Fibroblast of lung (primary cell): Measurements from ENCODE around the gene GALNT7. TPM values are rescaled to one million over a fixed set of nuclear protein-coding genes. Genes with fewer than 3 reads are reported as not detected.

Experiments
- DNase-seq, 2 donors: peaks; one replicate each; pipeline versions ENCODE4 v3.0.0 to v3.0.0-alpha.2; 2010; ENCODE audit warnings: low read depth in 2 of 2
- H2AFZ ChIP-seq: 2 replicates; pipeline ENCODE4 v1.5.1; 2012; ENCODE audit warnings: low read length, control low read depth, inconsistent platforms
- H3K27ac ChIP-seq: 2 replicates; pipeline ENCODE4 v1.5.1; 2011; ENCODE audit warnings: low read length, control low read depth; ENCODE audit not compliant: insufficient read depth
- H3K27me3 ChIP-seq: 2 replicates; pipeline ENCODE4 v1.5.1; 2011; ENCODE audit warnings: mild to moderate bottlenecking, low read length; ENCODE audit not compliant: control insufficient read depth, insufficient read depth
- H3K36me3 ChIP-seq: 2 replicates; pipeline ENCODE4 v1.5.1; 2011; ENCODE audit warnings: low read length; ENCODE audit not compliant: control insufficient read depth, insufficient read depth
- H3K4me1 ChIP-seq: 2 replicates; pipeline ENCODE4 v1.5.1; 2011; ENCODE audit warnings: low read length; ENCODE audit not compliant: control insufficient read depth, insufficient read depth; ENCODE audit errors: extremely low read depth
- H3K4me2 ChIP-seq: 2 replicates; pipeline ENCODE4 v1.5.1; 2011; ENCODE audit warnings: low read length, control low read depth; ENCODE audit not compliant: insufficient read depth; ENCODE audit errors: extremely low read depth
- H3K4me3 ChIP-seq, 4 experiments: fragments of 200-600 bp in 1 of 4; sonication (generic) in 1 of 4; replicated peaks in 1 of 4; 2 replicates each; pipeline ENCODE4 v1.5.1; 2011 to 2016; ENCODE audit warnings: low read length in 4 of 4, low read depth in 3 of 4, mild to moderate bottlenecking in 3 of 4, control low read depth in 2 of 4, inconsistent platforms in 1 of 4, mixed read lengths in 1 of 4; ENCODE audit not compliant: insufficient read depth in 1 of 4; ENCODE audit errors: control extremely low read depth in 1 of 4
- H3K79me2 ChIP-seq: 2 replicates; pipeline ENCODE4 v1.5.1; 2012; ENCODE audit warnings: mild to moderate bottlenecking, low read length, inconsistent platforms; ENCODE audit not compliant: control insufficient read depth, insufficient read depth
- H3K9ac ChIP-seq: 2 replicates; pipeline ENCODE4 v1.5.1; 2011; ENCODE audit warnings: mild to moderate bottlenecking, low read length, control low read depth; ENCODE audit not compliant: insufficient read depth
- H3K9me3 ChIP-seq: 2 replicates; pipeline ENCODE4 v1.5.1; 2012; ENCODE audit warnings: low read depth, low read length; ENCODE audit not compliant: control insufficient read depth, insufficient read depth
- H4K20me1 ChIP-seq: 2 replicates; pipeline ENCODE4 v1.5.1; 2011; ENCODE audit warnings: low read length; ENCODE audit not compliant: control insufficient read depth, insufficient read depth; ENCODE audit errors: extremely low read depth
- EZH2 ChIP-seq: IDR thresholded peaks from 2 replicates; pipeline ENCODE4 v1.5.1; 2012; ENCODE audit warnings: low read length, control low read depth, mild to moderate bottlenecking; ENCODE audit errors: missing control alignments
- polyA plus RNA-seq, 2 donors: library from polyadenylated mRNA; depleted of rRNA in 1 of 2; stranded (reverse) in 1 of 2; unstranded in 1 of 2; fragments of >200 nt; gene quantifications; 2 replicates each; pipeline ENCODE4 v1.2.1, GENCODE V29; 2011 to 2012; ENCODE audit warnings: missing spikeins in 1 of 2
- total RNA-seq: library from RNA; depleted of rRNA; stranded (reverse); fragments of >200 nt; gene quantifications from 2 replicates; pipeline ENCODE4 v1.2.1, GENCODE V29; 2014
- TF ChIP-seq, protein P1 (sequence below), 2 donors: IDR thresholded peaks in 1 of 2; conservative IDR thresholded peaks in 1 of 2; 1 replicate in 1 of 2; 2 replicates in 1 of 2; pipeline ENCODE4 v1.5.1; 2011 to 2012; ENCODE audit warnings: low read length in 2 of 2, control low read depth in 1 of 2, inconsistent platforms in 1 of 2, low read depth in 1 of 2, mild to moderate bottlenecking in 1 of 2

The GALNT7 gene
- total and polyA plus RNA-seq, 2 donors (not counting 1 experiment from before 2014, with no cell fraction given): 40.4 to 45.4 TPM

DNA sequence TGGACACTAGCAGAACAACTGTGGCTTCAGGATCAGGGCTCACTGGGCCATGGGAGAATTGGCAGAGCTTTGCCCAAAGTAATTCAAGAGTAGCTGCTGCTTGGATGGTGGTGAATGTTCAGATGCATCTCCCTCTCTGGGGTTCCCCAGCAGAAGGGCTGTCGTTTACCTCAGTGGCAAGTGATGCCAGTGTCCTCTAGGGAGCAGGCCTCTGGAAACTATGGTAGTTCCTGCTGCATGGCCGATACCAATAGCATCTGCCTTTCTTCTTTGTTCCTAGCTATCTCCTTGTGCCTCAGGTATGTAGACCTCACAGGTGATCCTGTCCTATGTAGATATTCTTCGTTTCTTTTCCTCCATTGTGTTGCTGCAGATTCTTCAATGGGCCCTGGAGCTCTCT is 139.2 kb downstream of the GALNT7 start:
- H3K4me2 ChIP-seq: no peak overlapping the region
- H3K4me1 ChIP-seq: no peaks in the 10 kb centered on the region
- peaks cover 2% of the 10 kb centered on the region for H3K36me3 ChIP-seq
- no peak for TF ChIP-seq EZH2
- TF ChIP-seq, protein P1, sequence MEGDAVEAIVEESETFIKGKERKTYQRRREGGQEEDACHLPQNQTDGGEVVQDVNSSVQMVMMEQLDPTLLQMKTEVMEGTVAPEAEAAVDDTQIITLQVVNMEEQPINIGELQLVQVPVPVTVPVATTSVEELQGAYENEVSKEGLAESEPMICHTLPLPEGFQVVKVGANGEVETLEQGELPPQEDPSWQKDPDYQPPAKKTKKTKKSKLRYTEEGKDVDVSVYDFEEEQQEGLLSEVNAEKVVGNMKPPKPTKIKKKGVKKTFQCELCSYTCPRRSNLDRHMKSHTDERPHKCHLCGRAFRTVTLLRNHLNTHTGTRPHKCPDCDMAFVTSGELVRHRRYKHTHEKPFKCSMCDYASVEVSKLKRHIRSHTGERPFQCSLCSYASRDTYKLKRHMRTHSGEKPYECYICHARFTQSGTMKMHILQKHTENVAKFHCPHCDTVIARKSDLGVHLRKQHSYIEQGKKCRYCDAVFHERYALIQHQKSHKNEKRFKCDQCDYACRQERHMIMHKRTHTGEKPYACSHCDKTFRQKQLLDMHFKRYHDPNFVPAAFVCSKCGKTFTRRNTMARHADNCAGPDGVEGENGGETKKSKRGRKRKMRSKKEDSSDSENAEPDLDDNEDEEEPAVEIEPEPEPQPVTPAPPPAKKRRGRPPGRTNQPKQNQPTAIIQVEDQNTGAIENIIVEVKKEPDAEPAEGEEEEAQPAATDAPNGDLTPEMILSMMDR (conservative IDR thresholded peaks at IDR 0.05 in 1 of 2, IDR thresholded peaks at IDR 0.05 in 1 of 2; ENCODE audit: low read depth in 1 of 2, low read length in 2 of 2): no peak
- DNase-seq: no peak
- no peak overlapping the region for H2AFZ ChIP-seq
- no peaks in the 10 kb centered on the region for H3K27me3 ChIP-seq
- no peaks in the 10 kb centered on the region for H4K20me1 ChIP-seq
- no peaks in the 10 kb centered on the region for H3K9me3 ChIP-seq
- H3K27ac ChIP-seq: no peak overlapping the region
- H3K4me3 ChIP-seq: no peak overlapping the region
- no peak overlapping the region for H3K9ac ChIP-seq
- H3K79me2 ChIP-seq: no peaks in the 10 kb centered on the region

DNA sequence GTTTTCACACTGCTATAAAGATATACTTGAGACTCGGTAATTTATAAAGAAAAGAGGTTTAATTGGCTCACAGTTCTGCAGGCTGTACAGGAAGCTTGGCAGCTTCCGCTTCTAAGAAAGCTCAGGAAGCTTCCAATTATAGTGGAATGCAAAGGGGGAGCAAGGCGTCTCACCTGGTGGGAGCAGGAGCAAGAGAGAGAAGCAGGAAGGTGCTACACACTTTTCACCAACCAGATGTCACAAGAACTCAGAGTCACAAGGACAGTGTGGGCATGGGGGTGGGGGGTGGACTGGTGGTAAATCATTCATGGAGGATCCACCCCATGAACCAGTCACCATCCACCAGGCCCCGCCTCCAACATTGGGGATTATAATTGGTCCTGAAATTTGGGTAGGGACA is 142.8 kb downstream of the GALNT7 start:
- no peaks in the 10 kb centered on the region for H3K4me1 ChIP-seq
- DNase-seq: no peak
- no peak overlapping the region for H3K4me2 ChIP-seq
- no peaks in the 10 kb centered on the region for H4K20me1 ChIP-seq
- H3K9me3 ChIP-seq: no peaks in the 10 kb centered on the region
- H3K79me2 ChIP-seq: no peaks in the 10 kb centered on the region
- H3K9ac ChIP-seq: no peak overlapping the region
- H3K4me3 ChIP-seq: no peak overlapping the region
- no peak overlapping the region for H3K27ac ChIP-seq
- H3K27me3 ChIP-seq: no peaks in the 10 kb centered on the region
- H3K36me3 ChIP-seq: peaks cover 2% of the 10 kb centered on the region
- TF ChIP-seq, protein P1 (conservative IDR thresholded peaks at IDR 0.05 in 1 of 2, IDR thresholded peaks at IDR 0.05 in 1 of 2; ENCODE audit: low read depth in 1 of 2, low read length in 2 of 2): no peak
- TF ChIP-seq EZH2: no peak
- no peak overlapping the region for H2AFZ ChIP-seq

DNA sequence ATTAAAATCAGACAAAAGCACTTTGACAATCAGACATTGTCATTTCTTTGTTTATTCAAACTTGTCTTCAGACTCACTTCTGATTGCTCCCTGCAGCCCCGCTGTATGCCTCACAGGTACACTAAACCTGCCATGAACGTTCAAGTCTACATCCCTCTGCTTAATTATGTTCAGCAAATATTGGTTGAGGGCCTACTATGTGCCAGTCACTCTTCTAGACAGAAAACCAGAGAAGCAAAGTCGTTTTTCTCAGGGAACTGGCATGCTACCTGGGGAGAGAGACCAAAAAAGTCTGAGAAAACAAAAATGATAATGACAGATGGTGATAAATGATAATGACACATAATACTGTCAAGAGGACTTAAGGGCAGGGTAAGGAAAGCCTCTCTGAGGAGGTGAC is 146.1 kb downstream of the GALNT7 start:
- no peaks in the 10 kb centered on the region for H3K79me2 ChIP-seq

More for the DNA sequence above, 146.1 kb downstream of the GALNT7 start:
- H3K9me3 ChIP-seq: no peaks in the 10 kb centered on the region
- H3K4me3 ChIP-seq: no peak overlapping the region
- H3K27ac ChIP-seq: no peak overlapping the region
- no peak overlapping the region for H3K4me2 ChIP-seq
- H3K9ac ChIP-seq: no peak overlapping the region
- H2AFZ ChIP-seq: no peak overlapping the region
- no peaks in the 10 kb centered on the region for H3K27me3 ChIP-seq
- TF ChIP-seq EZH2: no peak
- TF ChIP-seq, protein P1 (conservative IDR thresholded peaks at IDR 0.05 in 1 of 2, IDR thresholded peaks at IDR 0.05 in 1 of 2; ENCODE audit: low read depth in 1 of 2, low read length in 2 of 2): no peak
- H3K36me3 ChIP-seq: no peaks in the 10 kb centered on the region
- H3K4me1 ChIP-seq: peaks cover 4% of the 10 kb centered on the region
- H4K20me1 ChIP-seq: no peaks in the 10 kb centered on the region
- DNase-seq: no peak
